ENCODE data around the gene ITPA.
"Not testable (repeated sequence)": the region's sequence is repeated elsewhere in the genome, so short reads cannot be mapped to it uniquely, and the experiment has no call there.

The ITPA gene

DNA sequence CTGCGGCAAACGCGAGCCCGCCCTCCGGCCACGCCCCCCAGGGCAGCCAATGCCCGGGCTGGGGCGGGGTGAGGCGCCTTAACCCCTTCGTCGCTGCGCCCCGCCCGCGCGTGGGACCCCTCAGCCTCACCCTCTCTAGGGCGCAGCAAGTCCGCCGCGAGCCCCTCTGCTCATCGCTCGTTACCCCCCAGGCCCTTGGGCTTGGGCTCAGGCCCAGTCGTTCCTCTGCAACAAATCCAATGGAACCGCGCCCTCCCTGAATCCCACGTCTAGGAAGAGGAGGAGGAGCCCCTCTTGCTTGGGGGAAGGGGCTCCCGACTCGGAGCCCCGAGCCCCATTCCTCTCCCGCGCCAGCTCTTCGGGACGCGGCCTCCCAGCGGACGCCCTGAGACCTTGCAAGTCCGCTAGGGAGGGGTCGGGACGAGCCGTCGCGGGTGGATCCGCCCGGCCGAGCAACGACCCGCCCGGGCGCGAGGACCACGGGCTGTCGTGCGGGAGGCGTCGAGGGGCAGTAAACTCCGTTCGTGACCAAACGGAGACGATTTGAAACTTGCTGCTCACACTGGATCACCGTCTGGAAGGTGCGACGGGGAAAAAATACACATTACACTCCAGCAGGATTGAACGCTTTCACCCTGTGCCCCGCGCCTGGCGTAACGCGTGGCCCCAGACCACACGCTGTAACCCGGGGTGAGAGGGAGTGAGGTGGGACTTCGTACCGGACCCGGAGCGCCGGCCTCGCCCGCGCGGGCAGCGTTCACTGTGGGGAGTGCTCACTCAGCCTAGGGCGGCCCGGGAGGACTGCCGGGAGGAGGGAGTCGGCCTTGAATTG, 35.5 kb upstream of the ITPA start:
- peak; percentile 89 for DNase-seq

GRCh38 chr20:3174442-3175261, 34.6 kb upstream of the ITPA start:
- DNase-seq, result no peak

- no peak for DNase-seq
Observed at GRCh38 chr20:3175270-3175669, 34.0 kb upstream of the ITPA start.

- DNase-seq, result no peak
Observed at GRCh38 chr20:3177746-3178485, 31.4 kb upstream of the ITPA start.

GRCh38 chr20:3180319-3180718, 29.0 kb upstream of the ITPA start:
- DNase-seq, result no peak

- DNase-seq, result no peak
Observed at GRCh38 chr20:3181270-3181669, 28.0 kb upstream of the ITPA start.

- DNase-seq, result not testable (repeated sequence)
Observed at GRCh38 chr20:3182429-3182828, 26.9 kb upstream of the ITPA start.

DNA sequence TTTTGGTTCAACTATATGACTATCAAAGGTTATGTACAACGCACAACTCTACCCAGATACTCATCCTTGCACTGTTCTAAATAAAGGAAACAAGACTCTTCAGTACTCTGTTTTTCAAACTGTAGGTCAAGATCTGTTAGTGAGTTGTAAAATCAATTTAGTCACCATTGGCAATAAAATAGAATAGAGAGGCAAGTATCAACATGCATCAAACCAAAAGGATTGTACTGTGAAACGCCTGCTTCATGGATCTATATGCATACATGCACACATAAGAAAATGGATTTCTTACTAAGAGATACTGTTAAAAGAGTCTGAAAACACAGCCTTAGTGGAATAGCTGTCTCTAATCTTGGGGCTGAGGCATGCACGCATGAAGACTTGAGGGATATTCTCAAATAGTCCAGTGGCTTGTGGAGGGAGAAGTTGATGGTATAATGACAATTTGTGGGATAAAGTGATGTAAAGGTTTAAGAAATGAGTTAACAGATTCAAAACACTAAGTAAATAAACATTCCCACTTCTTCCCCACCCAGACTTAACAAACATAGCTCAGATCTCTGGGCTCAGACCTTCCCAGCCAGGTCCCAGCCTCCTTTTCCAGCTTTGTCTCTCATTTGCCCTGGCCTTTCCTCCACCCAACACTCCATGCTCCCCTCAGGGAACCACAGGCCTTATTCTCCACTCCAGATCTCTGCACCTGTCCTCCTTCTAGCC, 25.2 kb upstream of the ITPA start:
- no peak for DNase-seq

DNA sequence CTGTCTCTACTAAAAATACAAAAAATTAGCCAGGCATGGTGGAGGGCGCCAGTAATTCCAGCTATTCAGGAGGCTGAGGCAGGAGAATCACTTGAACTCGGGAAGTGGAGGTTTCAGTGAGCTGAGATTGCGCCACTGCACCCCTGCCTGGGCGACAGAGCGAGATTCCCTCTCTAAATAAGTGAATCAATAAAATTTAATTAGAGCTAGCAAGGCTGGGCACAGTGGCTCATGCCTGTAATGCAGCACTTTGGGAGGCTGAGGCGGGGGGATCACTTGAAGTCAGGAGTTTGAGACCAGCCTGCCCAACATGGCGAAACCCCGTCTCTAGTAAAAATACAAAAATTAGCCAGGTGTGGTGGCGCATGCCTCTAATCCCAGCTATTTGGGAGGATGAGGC, 21.4 kb upstream of the ITPA start:
- DNase-seq, result not testable (repeated sequence)

DNA sequence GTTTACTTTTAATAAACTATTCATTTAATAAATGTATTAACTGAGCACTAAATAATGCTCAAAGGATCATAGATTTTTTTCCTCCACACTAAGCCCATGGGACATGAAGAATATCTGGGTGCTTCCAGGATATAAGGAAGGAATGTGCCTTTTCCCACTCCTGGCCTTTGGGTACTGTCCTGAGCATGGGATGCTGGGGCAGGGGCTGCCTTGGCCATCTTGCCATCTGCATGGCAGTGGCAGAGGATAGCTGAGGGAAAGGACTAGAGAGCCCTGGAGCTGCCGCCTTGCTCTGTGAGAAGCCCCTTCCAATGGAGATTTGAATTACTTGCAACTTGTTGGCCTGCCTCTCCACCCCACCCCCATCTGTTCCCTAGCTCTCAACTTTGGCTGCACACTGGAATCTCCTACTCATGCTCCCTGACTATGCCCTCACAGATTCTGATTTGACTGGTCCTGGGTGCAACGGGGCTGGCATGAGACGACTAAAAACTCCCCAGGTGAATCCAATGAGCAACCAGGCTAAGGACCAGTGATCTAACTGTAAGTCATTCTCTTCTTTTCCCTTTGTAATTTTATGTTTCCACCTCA, 20.4 kb upstream of the ITPA start:
- DNase-seq, result no peak

- no peak for DNase-seq
Observed at GRCh38 chr20:3189561-3190131, 19.7 kb upstream of the ITPA start.

GRCh38 chr20:3190681-3191111, 18.6 kb upstream of the ITPA start:
- DNase-seq, result no peak

- DNase-seq, result no peak
Observed at GRCh38 chr20:3192226-3193015, 16.9 kb upstream of the ITPA start.

GRCh38 chr20:3193806-3194616, 15.3 kb upstream of the ITPA start:
- DNase-seq, result no peak

DNA sequence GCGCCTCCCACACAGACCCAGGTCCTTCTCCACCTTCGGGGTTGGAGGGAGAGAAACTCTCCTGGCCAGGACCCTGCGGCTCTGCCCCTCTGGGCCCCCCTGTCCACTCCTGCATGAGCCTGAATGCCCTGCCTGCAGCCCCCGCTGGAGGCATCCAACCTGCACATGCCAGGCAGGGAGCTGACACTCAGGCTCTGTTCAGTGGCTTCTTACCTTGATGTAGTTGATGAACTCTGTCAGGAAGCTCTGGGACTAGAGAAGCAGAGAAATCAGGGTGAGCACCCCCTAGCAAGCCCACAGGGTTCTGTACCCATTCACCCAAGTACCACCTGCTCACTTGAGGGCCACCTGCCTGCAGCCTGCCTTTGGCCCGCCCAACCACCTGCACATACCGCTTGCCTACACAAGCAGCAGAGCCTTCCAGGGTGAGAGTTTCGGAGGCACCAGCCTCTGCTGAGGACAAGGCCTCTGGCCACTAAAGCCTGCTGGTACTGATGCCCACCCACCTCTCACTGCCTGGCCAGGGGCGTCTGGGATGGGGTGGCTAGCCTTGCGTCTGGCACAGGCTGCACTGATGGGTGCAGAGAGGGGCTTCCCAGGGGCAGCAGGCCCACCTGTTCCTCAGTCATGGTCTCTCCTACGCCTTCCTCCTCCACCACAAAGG, 14.5 kb upstream of the ITPA start:
- no peak for DNase-seq

DNA sequence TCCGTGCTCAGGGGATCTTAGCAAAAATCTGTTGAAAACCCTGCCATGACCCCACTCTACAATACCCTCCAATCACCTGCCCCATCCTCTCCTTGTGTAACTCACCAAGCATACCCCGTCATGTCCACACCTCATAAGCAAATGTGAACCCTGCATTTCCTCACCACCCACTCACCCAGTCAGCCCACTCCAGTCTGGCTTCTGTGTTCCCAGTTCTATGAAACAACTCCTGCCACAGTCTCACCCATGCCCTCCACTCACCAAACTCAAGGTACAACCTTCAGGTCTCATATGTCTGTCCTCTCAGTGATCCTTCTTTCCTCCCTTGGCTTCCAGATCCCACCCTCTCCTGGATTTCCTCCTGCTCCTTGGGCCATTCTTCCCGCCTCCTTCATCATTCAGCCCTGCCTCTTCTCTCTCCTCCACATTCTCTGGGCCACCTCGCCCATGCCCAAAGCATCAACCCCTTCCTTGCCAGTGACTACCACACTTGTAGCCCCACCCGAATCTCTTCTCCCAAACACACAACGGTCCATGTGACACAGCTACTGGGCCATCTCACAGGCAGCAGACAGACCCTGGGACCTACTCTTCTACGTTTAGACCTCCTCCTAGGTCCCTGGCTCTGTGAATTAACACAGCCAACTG, 13.6 kb upstream of the ITPA start:
- no peak for DNase-seq

DNA sequence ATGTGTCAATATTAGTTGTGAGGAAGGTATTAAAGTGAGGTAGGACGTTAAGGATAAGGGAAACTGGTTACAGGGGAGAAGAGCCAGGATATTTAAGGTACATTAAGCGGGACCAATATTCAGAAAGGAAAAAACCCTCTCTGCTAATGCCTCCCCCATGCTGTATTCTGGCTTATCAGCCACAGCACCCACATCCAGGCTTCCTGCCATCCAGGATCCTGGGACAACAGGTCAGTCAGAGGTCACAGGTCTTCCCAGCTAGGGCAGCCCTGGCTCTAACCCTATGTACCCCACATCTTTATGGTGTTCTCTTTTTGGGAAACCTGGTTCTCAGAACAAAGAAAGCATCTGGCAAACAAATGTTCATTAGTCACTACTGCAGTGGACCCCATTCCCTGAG, 10.1 kb upstream of the ITPA start:
- DNase-seq, result no peak

DNA sequence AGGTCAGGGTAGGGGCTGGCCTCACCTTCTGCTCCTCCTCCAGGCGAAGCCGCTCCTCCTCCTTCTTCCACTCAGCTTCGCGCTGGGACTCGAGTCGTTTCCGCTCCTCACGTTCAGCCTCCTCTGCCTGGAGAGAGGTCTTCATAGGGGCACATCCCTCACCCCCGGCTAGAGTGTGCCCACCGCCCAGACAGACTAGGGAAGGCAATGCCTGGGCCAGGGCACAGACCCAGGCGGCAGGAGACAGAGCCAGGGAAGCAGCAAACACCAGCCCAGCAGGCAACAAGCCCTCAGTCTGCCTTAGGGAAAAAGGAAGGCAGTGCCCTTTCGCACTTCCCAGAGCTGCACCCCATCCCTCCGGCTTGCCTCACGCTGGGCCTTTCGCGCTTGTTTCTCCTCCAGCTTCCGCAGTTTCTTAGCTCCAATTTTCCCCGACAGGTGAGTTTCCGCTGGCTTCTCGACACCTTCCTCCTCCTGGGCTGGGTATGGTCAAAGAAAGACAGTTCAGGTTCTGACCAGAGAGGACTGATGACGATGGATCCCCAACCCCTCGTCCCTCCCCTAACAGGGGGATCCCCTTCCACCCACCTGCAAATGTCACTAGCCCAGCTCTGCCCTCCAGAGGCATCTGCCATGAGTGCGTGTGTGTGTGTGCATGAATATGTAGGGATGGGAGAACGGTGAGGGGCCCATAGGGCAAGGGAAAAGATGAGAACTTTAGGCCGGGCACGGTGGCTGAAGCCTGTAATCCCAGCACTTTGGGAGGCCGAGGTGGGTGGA, 9.1 kb upstream of the ITPA start:
- no peak for DNase-seq

Measured in activated effector memory CD4-positive, alpha-beta T cell treated with Interleukin-2 at 50 U/mL for 16 hours (primary cell).